T-helper 2 cell treated with Interferon-gamma antibody and Interleukin-4, amounts not matched to agents 5 μg/mL and 100 μg/mL, for 36 hours (primary cell): Measurements from ENCODE around the gene DTWD2.
"Not testable (repeated sequence)": the region's sequence is repeated elsewhere in the genome, so short reads cannot be mapped to it uniquely, and the experiment has no call there.

Experiments used
- DNase-seq: peaks from one replicate; pipeline ENCODE4 v3.0.0; 2021; ENCODE audit warnings: low spot score
- H3K27ac Mint-ChIP-seq: one replicate; pipeline ENCODE4 v1.8.0; 2021; ENCODE audit warnings: mild to moderate bottlenecking, mixed read lengths
- H3K27me3 Mint-ChIP-seq: one replicate; pipeline ENCODE4 v1.8.0; 2021; ENCODE audit warnings: low read depth, mixed read lengths
- H3K36me3 Mint-ChIP-seq: one replicate; pipeline ENCODE4 v1.8.0; 2021; ENCODE audit warnings: low read depth, mixed read lengths
- H3K4me1 Mint-ChIP-seq: one replicate; pipeline ENCODE4 v1.8.0; 2021; ENCODE audit warnings: low read depth, mixed read lengths
- H3K4me3 Mint-ChIP-seq: one replicate; pipeline ENCODE4 v1.8.0; 2022; ENCODE audit warnings: mild to moderate bottlenecking, moderate library complexity, mixed read lengths
- H3K9me3 Mint-ChIP-seq: one replicate; pipeline ENCODE4 v1.8.0; 2021; ENCODE audit warnings: mixed read lengths

DTWD2 gene

GRCh38 chr5:118851785-118852184 is 136.6 kb downstream of the DTWD2 start:
- H3K27me3 Mint-ChIP-seq, H3K4me1 Mint-ChIP-seq, DNase-seq, H3K9me3 Mint-ChIP-seq, H3K27ac Mint-ChIP-seq, H3K4me3 Mint-ChIP-seq, H3K36me3 Mint-ChIP-seq: not testable (repeated sequence)

- H3K27ac Mint-ChIP-seq, H3K36me3 Mint-ChIP-seq, H3K4me3 Mint-ChIP-seq, DNase-seq, H3K9me3 Mint-ChIP-seq, H3K27me3 Mint-ChIP-seq, H3K4me1 Mint-ChIP-seq: not testable (repeated sequence)
Observed at GRCh38 chr5:118849507-118849906, 138.8 kb downstream of the DTWD2 start.

GRCh38 chr5:118844351-118844750 is 144.0 kb downstream of the DTWD2 start:
- Mint-ChIP-seq H3K4me1 (no peaks in the 10 kb centered on the region), H3K27ac (no peak overlapping the region), H3K9me3 (no peaks in the 10 kb centered on the region), H3K4me3 (no peak overlapping the region), H3K36me3 (no peaks in the 10 kb centered on the region), H3K27me3 (no peaks in the 10 kb centered on the region)
- no peak for DNase-seq

GRCh38 chr5:118834710-118835109 is 153.6 kb downstream of the DTWD2 start:
- H3K27ac Mint-ChIP-seq = no peak overlapping the region
- no peaks in the 10 kb centered on the region for H3K4me1 Mint-ChIP-seq
- DNase-seq = no peak
- H3K36me3 Mint-ChIP-seq = no peaks in the 10 kb centered on the region
- H3K27me3 Mint-ChIP-seq = no peaks in the 10 kb centered on the region
- no peaks in the 10 kb centered on the region for H3K9me3 Mint-ChIP-seq
- H3K4me3 Mint-ChIP-seq = no peak overlapping the region

- Mint-ChIP-seq H3K4me3 (no peak overlapping the region), H3K9me3 (no peaks in the 10 kb centered on the region), H3K27ac (no peak overlapping the region), H3K27me3 (no peaks in the 10 kb centered on the region), H3K36me3 (no peaks in the 10 kb centered on the region), H3K4me1 (no peaks in the 10 kb centered on the region)
- no peak for DNase-seq
Observed at GRCh38 chr5:118832974-118833373, 155.4 kb downstream of the DTWD2 start.

- H3K27ac Mint-ChIP-seq = no peak overlapping the region
- no peaks in the 10 kb centered on the region for H3K27me3 Mint-ChIP-seq
- no peaks in the 10 kb centered on the region for H3K9me3 Mint-ChIP-seq
- H3K4me1 Mint-ChIP-seq = no peaks in the 10 kb centered on the region
- H3K4me3 Mint-ChIP-seq = no peak overlapping the region
- no peak for DNase-seq
- H3K36me3 Mint-ChIP-seq = no peaks in the 10 kb centered on the region
Observed at GRCh38 chr5:118825226-118825625, 163.1 kb downstream of the DTWD2 start.

GRCh38 chr5:118818604-118819003 is 169.7 kb downstream of the DTWD2 start:
- Mint-ChIP-seq H3K4me1 (no peaks in the 10 kb centered on the region), H3K27ac (no peak overlapping the region), H3K9me3 (no peaks in the 10 kb centered on the region), H3K36me3 (no peaks in the 10 kb centered on the region), H3K27me3 (peaks cover 2% of the 10 kb centered on the region), H3K4me3 (no peak overlapping the region)
- DNase-seq = no peak

GRCh38 chr5:118808441-118808840 is 179.9 kb downstream of the DTWD2 start:
- H3K27me3 Mint-ChIP-seq = no peaks in the 10 kb centered on the region

GRCh38 chr5:118806571-118806970 is 181.8 kb downstream of the DTWD2 start:
- Mint-ChIP-seq H3K36me3 (no peaks in the 10 kb centered on the region), H3K4me1 (no peaks in the 10 kb centered on the region), H3K4me3 (no peak overlapping the region), H3K27me3 (no peaks in the 10 kb centered on the region), H3K27ac (no peak overlapping the region), H3K9me3 (peaks cover 10% of the 10 kb centered on the region)
- no peak for DNase-seq

More at GRCh38 chr5:118808441-118808840, 179.9 kb downstream of the DTWD2 start:
- Mint-ChIP-seq H3K4me3 (no peak overlapping the region), H3K27ac (no peak overlapping the region), H3K4me1 (no peaks in the 10 kb centered on the region), H3K9me3 (peaks cover 10% of the 10 kb centered on the region), H3K36me3 (no peaks in the 10 kb centered on the region)
- no peak for DNase-seq

GRCh38 chr5:118802335-118802734 is 186.0 kb downstream of the DTWD2 start:
- Mint-ChIP-seq H3K9me3 (no peaks in the 10 kb centered on the region), H3K4me1 (no peaks in the 10 kb centered on the region), H3K27me3 (no peaks in the 10 kb centered on the region), H3K36me3 (no peaks in the 10 kb centered on the region), H3K27ac (no peak overlapping the region), H3K4me3 (no peak overlapping the region)
- no peak for DNase-seq

GRCh38 chr5:118796081-118796480 is 192.3 kb downstream of the DTWD2 start:
- no peaks in the 10 kb centered on the region for H3K27me3 Mint-ChIP-seq
- H3K4me1 Mint-ChIP-seq = no peaks in the 10 kb centered on the region
- H3K27ac Mint-ChIP-seq = no peak overlapping the region
- DNase-seq = no peak
- no peaks in the 10 kb centered on the region for H3K36me3 Mint-ChIP-seq
- no peak overlapping the region for H3K4me3 Mint-ChIP-seq
- H3K9me3 Mint-ChIP-seq = no peaks in the 10 kb centered on the region

GRCh38 chr5:118794281-118794680 is 194.1 kb downstream of the DTWD2 start:
- H3K27ac Mint-ChIP-seq = no peak overlapping the region
- H3K27me3 Mint-ChIP-seq = no peaks in the 10 kb centered on the region
- no peak overlapping the region for H3K4me3 Mint-ChIP-seq
- no peaks in the 10 kb centered on the region for H3K36me3 Mint-ChIP-seq
- H3K9me3 Mint-ChIP-seq = no peaks in the 10 kb centered on the region
- no peak for DNase-seq
- H3K4me1 Mint-ChIP-seq = no peaks in the 10 kb centered on the region

GRCh38 chr5:118793652-118794051 is 194.7 kb downstream of the DTWD2 start:
- H3K9me3 Mint-ChIP-seq = no peaks in the 10 kb centered on the region
- no peak overlapping the region for H3K4me3 Mint-ChIP-seq

GRCh38 chr5:118793091-118793490 is 195.3 kb downstream of the DTWD2 start:
- H3K4me1 Mint-ChIP-seq = no peaks in the 10 kb centered on the region
- H3K9me3 Mint-ChIP-seq = no peaks in the 10 kb centered on the region
- no peaks in the 10 kb centered on the region for H3K36me3 Mint-ChIP-seq
- H3K27ac Mint-ChIP-seq = no peak overlapping the region
- DNase-seq = no peak
- no peaks in the 10 kb centered on the region for H3K27me3 Mint-ChIP-seq
- H3K4me3 Mint-ChIP-seq = no peak overlapping the region

More at GRCh38 chr5:118793652-118794051, 194.7 kb downstream of the DTWD2 start:
- DNase-seq = no peak
- H3K27me3 Mint-ChIP-seq = no peaks in the 10 kb centered on the region
- no peak overlapping the region for H3K27ac Mint-ChIP-seq
- H3K36me3 Mint-ChIP-seq = no peaks in the 10 kb centered on the region
- no peaks in the 10 kb centered on the region for H3K4me1 Mint-ChIP-seq

GRCh38 chr5:118791926-118792734 is 196.2 kb downstream of the DTWD2 start:
- no peaks in the 10 kb centered on the region for H3K4me1 Mint-ChIP-seq
- no peaks in the 10 kb centered on the region for H3K36me3 Mint-ChIP-seq
- no peaks in the 10 kb centered on the region for H3K27me3 Mint-ChIP-seq
- DNase-seq = no peak
- no peak overlapping the region for H3K4me3 Mint-ChIP-seq
- no peaks in the 10 kb centered on the region for H3K9me3 Mint-ChIP-seq
- no peak overlapping the region for H3K27ac Mint-ChIP-seq
